Fibroblast of lung (primary cell): ENCODE results near the gene ZNF609. TPM values are rescaled to one million over a fixed set of nuclear protein-coding genes. Genes with fewer than 3 reads are reported as not detected.

Experiments
- DNase-seq, 2 donors: peaks; one replicate each; pipeline versions ENCODE4 v3.0.0 to v3.0.0-alpha.2; 2010; ENCODE audit warnings: low read depth in 2 of 2
- H2AFZ ChIP-seq: 2 replicates; pipeline ENCODE4 v1.5.1; 2012; ENCODE audit warnings: low read length, control low read depth, inconsistent platforms
- H3K27ac ChIP-seq: 2 replicates; pipeline ENCODE4 v1.5.1; 2011; ENCODE audit warnings: low read length, control low read depth; ENCODE audit not compliant: insufficient read depth
- H3K27me3 ChIP-seq: 2 replicates; pipeline ENCODE4 v1.5.1; 2011; ENCODE audit warnings: mild to moderate bottlenecking, low read length; ENCODE audit not compliant: control insufficient read depth, insufficient read depth
- H3K36me3 ChIP-seq: 2 replicates; pipeline ENCODE4 v1.5.1; 2011; ENCODE audit warnings: low read length; ENCODE audit not compliant: control insufficient read depth, insufficient read depth
- H3K4me1 ChIP-seq: 2 replicates; pipeline ENCODE4 v1.5.1; 2011; ENCODE audit warnings: low read length; ENCODE audit not compliant: control insufficient read depth, insufficient read depth; ENCODE audit errors: extremely low read depth
- H3K4me2 ChIP-seq: 2 replicates; pipeline ENCODE4 v1.5.1; 2011; ENCODE audit warnings: low read length, control low read depth; ENCODE audit not compliant: insufficient read depth; ENCODE audit errors: extremely low read depth
- H3K4me3 ChIP-seq, 4 experiments: fragments of 200-600 bp in 1 of 4; sonication (generic) in 1 of 4; replicated peaks in 1 of 4; 2 replicates each; pipeline ENCODE4 v1.5.1; 2011 to 2016; ENCODE audit warnings: low read length in 4 of 4, low read depth in 3 of 4, mild to moderate bottlenecking in 3 of 4, control low read depth in 2 of 4, inconsistent platforms in 1 of 4, mixed read lengths in 1 of 4; ENCODE audit not compliant: insufficient read depth in 1 of 4; ENCODE audit errors: control extremely low read depth in 1 of 4
- H3K79me2 ChIP-seq: 2 replicates; pipeline ENCODE4 v1.5.1; 2012; ENCODE audit warnings: mild to moderate bottlenecking, low read length, inconsistent platforms; ENCODE audit not compliant: control insufficient read depth, insufficient read depth
- H3K9ac ChIP-seq: 2 replicates; pipeline ENCODE4 v1.5.1; 2011; ENCODE audit warnings: mild to moderate bottlenecking, low read length, control low read depth; ENCODE audit not compliant: insufficient read depth
- H3K9me3 ChIP-seq: 2 replicates; pipeline ENCODE4 v1.5.1; 2012; ENCODE audit warnings: low read depth, low read length; ENCODE audit not compliant: control insufficient read depth, insufficient read depth
- H4K20me1 ChIP-seq: 2 replicates; pipeline ENCODE4 v1.5.1; 2011; ENCODE audit warnings: low read length; ENCODE audit not compliant: control insufficient read depth, insufficient read depth; ENCODE audit errors: extremely low read depth
- EZH2 ChIP-seq: IDR thresholded peaks from 2 replicates; pipeline ENCODE4 v1.5.1; 2012; ENCODE audit warnings: low read length, control low read depth, mild to moderate bottlenecking; ENCODE audit errors: missing control alignments
- polyA plus RNA-seq, 2 donors: library from polyadenylated mRNA; depleted of rRNA in 1 of 2; stranded (reverse) in 1 of 2; unstranded in 1 of 2; fragments of >200 nt; gene quantifications; 2 replicates each; pipeline ENCODE4 v1.2.1, GENCODE V29; 2011 to 2012; ENCODE audit warnings: missing spikeins in 1 of 2
- total RNA-seq: library from RNA; depleted of rRNA; stranded (reverse); fragments of >200 nt; gene quantifications from 2 replicates; pipeline ENCODE4 v1.2.1, GENCODE V29; 2014
- TF ChIP-seq, protein P1 (sequence below), 2 donors: IDR thresholded peaks in 1 of 2; conservative IDR thresholded peaks in 1 of 2; 1 replicate in 1 of 2; 2 replicates in 1 of 2; pipeline ENCODE4 v1.5.1; 2011 to 2012; ENCODE audit warnings: low read length in 2 of 2, control low read depth in 1 of 2, inconsistent platforms in 1 of 2, low read depth in 1 of 2, mild to moderate bottlenecking in 1 of 2

Gene ZNF609
- total and polyA plus RNA-seq, 2 donors (not counting 1 experiment from before 2014, with no cell fraction given): 10.8 to 14.7 TPM

DNA sequence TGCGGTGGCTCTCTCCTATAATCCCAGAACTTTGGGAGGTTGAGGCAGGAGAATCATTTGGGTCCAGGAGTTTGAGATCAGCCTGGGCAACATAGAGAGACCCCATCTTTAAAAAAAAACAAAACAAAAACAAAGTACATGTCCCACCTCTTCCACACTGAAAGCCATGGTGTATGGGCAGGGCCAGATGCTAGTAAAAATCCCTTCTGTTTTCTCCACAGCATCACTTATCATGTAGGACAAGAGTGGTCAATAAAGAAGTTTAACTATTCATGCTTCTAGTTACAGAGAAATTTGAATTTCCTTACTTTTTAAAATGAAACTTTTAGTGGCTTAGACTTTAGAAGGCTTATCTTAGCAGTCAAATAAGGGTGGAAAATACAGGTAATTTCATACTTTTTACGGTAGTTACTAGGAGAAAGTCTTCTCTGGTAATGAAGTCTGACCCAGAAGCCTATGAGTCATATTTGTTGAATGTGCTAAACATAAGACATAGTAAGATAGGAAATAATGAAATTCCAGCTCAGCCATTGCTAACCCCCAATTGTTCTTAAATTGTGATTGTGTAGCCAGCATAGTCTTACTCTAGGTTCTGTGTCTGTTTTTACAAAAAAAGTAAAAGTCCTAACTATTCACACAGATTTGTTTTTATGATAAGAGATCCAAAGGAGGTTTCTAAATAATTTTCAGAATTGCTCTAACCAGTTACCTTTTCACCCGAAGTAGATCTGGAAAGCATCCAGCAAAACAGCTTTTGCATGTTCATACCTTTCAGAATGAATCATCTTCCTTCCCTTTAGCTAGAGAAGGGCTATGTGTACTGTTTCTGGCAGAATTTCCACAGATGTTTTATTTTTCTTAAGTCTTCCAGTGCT, 16.4 kb upstream of the ZNF609 start:
- Histone ChIP-seq H2AFZ (no peak overlapping the region), H3K9ac (no peak overlapping the region), H3K27me3 (no peaks in the 10 kb centered on the region), H3K27ac (peak overlapping the region; percentile 12), H3K4me3 (no peak overlapping the region), H3K4me2 (peak overlapping the region; percentile 72), H3K36me3 (no peaks in the 10 kb centered on the region), H3K79me2 (no peaks in the 10 kb centered on the region), H3K4me1 (peaks cover 5% of the 10 kb centered on the region), H3K9me3 (no peaks in the 10 kb centered on the region), H4K20me1 (no peaks in the 10 kb centered on the region)
- peak; percentile 78 to 93 for DNase-seq
- TF ChIP-seq EZH2: no peak
- TF ChIP-seq, protein P1, sequence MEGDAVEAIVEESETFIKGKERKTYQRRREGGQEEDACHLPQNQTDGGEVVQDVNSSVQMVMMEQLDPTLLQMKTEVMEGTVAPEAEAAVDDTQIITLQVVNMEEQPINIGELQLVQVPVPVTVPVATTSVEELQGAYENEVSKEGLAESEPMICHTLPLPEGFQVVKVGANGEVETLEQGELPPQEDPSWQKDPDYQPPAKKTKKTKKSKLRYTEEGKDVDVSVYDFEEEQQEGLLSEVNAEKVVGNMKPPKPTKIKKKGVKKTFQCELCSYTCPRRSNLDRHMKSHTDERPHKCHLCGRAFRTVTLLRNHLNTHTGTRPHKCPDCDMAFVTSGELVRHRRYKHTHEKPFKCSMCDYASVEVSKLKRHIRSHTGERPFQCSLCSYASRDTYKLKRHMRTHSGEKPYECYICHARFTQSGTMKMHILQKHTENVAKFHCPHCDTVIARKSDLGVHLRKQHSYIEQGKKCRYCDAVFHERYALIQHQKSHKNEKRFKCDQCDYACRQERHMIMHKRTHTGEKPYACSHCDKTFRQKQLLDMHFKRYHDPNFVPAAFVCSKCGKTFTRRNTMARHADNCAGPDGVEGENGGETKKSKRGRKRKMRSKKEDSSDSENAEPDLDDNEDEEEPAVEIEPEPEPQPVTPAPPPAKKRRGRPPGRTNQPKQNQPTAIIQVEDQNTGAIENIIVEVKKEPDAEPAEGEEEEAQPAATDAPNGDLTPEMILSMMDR (conservative IDR thresholded peaks at IDR 0.05 in 1 of 2, IDR thresholded peaks at IDR 0.05 in 1 of 2; ENCODE audit: low read depth in 1 of 2, low read length in 2 of 2): no peak

DNA sequence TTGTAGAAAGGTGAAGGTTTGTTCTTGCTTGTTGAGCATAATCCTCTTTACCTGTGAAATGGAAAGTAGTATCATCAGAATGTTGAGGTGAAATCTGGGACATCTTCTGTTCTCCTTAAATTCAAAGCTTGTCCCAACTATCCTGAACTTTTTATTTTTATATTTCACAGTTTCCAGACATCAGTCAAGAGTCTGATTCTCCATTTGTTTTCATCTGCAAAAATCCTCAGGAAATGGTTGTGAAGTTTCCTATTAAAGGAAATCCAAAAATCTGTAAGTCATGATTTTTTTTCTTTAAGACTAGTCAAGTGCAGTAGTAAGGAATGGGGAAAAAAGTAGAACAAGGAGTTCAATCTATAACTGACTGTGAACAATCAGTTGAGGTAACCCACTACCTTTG, 15.5 kb upstream of the ZNF609 start:
- Histone ChIP-seq H3K4me3 (no peak overlapping the region), H3K27me3 (no peaks in the 10 kb centered on the region), H3K9me3 (no peaks in the 10 kb centered on the region), H3K27ac (no peak overlapping the region), H3K4me2 (peak overlapping the region; percentile 72), H3K36me3 (no peaks in the 10 kb centered on the region), H2AFZ (no peak overlapping the region), H3K79me2 (no peaks in the 10 kb centered on the region), H3K4me1 (peaks cover 5% of the 10 kb centered on the region), H4K20me1 (no peaks in the 10 kb centered on the region), H3K9ac (no peak overlapping the region)
- TF ChIP-seq, protein P1 (conservative IDR thresholded peaks at IDR 0.05 in 1 of 2, IDR thresholded peaks at IDR 0.05 in 1 of 2; ENCODE audit: low read depth in 1 of 2, low read length in 2 of 2): no peak
- TF ChIP-seq EZH2: no peak
- DNase-seq: no peak

DNA sequence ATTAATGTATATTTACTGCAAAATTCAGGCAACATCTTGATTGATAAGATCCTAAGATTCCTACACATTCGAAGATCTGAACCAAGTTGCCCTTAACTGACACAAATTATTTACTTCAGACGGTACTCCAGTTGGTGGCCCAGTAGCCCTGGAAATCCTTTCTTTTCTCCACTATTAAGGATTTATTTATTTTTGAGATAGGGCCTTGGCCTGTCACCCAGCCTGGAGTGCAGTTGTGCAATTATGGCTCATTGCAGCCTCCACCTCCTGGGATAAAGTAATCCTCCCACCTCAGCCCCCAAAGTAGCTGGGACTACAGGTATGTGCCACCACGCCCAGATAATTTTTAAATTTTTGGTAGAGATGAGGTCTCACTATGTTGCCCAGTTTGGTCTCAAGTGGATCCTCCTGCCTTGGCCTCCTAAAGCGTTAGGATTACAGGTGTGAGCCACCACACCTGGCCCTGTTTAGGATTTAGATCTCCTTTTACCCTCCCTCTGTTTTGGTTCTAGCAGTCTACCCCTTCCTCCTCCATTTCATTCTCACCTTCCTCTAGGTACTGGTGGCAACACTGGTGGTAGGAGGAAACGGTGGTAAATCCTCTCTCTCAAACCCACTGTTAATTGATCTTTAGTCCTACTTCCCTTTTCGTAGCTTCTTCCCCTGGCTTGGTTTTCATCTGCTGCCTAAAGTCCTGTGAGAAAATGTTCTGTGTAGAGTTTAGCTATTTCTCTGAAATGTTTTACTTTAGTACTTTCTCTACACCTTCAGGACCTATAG, 12.7 kb upstream of the ZNF609 start:
- H3K4me1 ChIP-seq: peaks cover 5% of the 10 kb centered on the region
- no peak overlapping the region for H3K4me2 ChIP-seq
- DNase-seq: no peak
- H2AFZ ChIP-seq: no peak overlapping the region
- no peaks in the 10 kb centered on the region for H3K36me3 ChIP-seq
- no peaks in the 10 kb centered on the region for H4K20me1 ChIP-seq
- no peaks in the 10 kb centered on the region for H3K79me2 ChIP-seq
- no peak overlapping the region for H3K27ac ChIP-seq
- TF ChIP-seq, protein P1 (conservative IDR thresholded peaks at IDR 0.05 in 1 of 2, IDR thresholded peaks at IDR 0.05 in 1 of 2; ENCODE audit: low read depth in 1 of 2, low read length in 2 of 2): no peak
- TF ChIP-seq EZH2: no peak
- H3K9me3 ChIP-seq: no peaks in the 10 kb centered on the region
- H3K27me3 ChIP-seq: no peaks in the 10 kb centered on the region
- no peak overlapping the region for H3K4me3 ChIP-seq
- H3K9ac ChIP-seq: no peak overlapping the region
